EL (cell line): ENCODE measurements around the gene APCDD1.

ENCODE experiments used
- DNase-seq: peaks from one replicate; pipeline ENCODE4 v3.0.0-alpha.2; 2016

The APCDD1 gene

DNA sequence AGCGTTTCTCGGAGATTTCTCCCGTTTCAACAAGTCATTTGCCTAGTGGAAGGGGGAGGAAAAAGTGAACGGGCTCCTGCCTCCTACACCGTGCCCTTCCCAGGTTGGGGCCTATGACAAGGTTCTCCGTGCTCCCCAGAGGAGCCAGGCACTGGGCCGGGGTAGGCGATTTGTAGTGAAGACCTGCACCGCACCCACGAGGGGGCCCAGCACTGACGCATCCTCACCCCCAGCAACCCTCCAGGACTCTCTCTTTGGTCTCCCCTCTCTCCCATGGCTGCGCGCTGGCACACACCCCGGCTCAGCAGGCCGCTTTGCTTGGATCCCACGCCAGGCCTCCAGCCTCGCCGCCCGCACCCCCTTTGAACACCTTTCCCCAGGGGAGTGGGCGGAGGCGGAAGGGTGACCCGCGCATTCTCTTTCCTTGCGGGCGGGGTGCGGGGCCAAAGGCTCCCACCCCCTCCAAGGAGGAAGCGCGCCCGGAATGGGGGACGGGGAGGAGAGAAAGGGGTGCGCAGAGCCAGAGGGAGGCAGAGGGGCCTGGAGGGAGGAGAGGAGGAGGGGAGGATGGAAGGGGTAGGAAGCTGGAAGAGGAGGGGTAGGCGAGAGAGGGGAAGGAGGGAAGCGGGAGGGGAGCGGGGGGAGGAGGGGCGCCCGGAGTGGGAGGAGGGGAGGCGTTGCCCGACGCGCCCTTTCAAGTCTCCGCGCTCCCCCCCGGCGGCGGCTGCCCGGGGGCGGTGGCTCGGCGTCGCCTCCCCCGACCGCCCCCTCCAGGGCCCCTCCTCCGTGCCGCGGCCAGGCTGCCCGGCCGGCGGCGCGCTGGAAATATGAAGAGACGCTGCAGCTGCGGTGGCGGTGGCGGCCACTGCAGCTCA is at the start of gene APCDD1:
Gene APCDD1, plus strand, starts transcription at position 830 of the 875 bp plus-strand sequence. CDS start 347 bp downstream, outside the sequence.
- DNase-seq = peak; percentile 53

DNA sequence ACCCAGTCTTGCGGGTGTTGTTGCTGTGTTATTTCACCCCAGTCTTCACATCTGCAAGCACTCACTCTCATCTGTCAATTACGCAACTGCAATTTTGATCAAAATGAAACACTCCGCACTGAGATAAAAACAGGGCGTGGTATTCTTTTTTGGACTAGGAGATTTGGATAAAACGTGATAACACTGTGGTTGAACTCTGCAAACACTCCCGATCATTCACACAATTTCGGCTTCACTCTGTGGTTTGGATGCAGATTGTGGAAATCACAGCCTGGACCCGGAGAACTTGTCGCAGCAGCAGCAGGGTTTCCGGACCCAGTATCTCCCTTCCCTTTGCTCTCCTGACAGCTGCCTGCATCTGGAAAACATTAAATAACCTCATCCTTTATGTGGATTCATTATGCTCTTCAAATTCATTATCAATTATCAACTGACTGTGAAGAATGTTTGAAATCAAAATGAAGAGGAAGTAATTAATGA is 49.4 kb upstream of the APCDD1 start:
- no peak for DNase-seq

DNA sequence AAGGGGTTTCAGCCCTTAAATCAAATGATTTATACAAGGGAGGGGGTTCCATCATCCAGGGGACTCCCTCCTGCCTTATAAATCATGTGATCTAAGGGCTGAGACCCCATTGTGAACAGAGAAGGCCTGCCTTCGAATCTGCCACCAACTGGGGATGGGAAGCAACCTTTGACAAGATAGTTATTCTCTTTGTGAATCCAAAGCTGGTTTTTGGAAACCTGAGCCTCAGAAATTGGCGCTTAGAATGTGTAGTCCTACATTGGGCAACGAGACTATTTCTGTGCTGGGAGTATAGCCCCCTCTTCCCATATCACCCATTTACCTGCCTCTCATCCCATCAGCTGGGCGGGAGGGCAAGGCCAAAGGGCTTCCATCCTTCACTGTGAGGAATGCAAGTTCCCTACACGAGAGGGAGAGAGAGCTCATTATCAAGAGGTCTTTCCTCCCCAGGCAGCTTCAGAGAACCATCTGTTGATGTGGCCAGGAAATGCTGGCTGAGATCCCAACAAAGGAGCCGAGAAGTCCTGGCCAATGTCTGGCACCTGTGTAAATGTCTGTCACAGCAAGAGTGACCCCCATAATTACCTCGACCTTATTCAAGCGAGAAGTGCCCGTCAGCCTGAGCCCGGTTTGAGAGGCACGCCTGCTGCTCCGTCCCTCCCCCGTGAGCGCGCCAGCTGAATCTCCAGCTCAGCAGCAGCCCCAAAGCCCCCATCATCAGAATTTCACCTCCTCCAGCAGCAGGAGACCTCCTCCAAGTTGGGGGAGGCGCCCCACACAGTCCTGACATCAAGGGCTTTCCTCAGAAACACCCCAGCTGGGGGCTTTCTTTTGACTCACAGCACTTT is 48.4 kb upstream of the APCDD1 start:
- DNase-seq = no peak

- DNase-seq = no peak
Measured at GRCh38 chr18:10408131-10408530, 46.3 kb upstream of the APCDD1 start.

DNA sequence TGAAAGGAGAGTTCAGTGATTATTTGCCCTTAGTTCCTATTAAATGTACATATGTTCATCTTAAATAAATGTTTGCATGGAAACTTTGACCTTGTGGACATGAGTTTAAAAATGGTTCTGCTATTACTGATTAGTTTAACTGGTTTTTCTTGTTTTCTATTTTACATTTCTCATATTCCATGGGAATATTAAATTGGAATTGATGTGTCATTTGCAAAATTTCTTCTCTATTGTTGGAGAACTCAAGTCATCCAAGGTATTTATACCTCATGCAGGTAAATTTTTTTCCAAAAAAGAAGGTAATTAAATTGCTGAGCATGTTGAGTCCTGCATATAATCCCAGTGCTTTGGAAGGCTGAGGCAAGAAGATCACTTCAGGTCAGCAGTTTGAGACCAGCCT is 45.4 kb upstream of the APCDD1 start:
- no peak for DNase-seq

DNA sequence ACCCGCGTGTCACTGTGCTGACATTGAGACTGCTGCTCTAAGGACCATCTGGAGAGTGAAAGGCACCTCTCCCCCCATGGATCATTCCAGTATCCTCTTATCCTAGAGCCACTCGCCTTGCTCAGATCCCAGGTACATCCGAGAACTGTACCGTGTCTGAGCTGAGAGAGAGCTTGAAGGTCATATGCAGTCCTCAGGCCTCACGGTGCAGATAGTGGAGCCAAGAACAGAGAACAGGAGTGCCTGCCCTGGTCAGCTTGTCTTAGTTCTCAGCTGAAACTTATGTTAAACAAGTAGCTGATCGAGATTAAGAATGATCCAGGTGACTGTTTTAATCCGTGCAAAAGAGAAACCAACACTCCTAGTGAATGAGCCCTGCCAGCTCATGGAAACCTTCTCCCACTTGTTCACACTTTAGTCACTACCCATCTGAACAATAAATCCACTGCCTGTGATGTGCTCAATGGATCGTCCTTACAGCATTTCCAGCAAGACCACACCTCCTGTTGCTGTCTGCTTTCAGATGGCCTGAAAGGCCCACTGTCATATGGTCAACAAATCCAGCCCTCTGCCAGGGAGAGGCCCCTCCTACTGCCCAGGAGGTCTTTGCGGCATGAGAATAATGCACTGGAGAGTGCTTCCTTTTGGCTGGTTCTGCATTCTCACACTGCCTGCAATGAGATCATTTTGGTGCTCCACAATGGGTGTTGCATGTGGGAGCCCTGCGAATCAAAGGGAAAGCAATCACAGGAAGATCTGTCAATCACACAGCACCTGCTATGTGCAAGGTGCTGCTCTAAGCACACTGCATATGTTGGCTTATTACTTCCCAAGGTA is 43.7 kb upstream of the APCDD1 start:
- no peak for DNase-seq

DNA sequence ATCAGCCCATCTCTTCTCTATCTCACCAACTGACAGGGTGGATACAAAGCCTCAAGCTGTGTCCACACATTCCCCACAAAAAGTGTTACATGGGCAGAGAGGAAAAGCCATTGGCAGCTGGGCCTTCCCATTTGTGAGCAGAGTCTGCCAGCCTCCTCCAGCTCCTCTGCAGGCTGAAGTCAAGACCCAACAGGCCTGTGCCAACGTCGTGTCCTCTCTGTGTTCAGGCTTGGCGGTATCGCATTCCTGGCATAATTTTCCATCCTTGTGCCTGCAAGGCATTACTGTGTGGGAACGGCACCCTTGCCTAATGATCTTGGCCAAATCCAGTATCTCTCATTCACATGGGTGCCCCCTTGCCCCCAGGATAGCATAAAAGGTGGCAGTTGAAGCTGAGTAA is 41.5 kb upstream of the APCDD1 start:
- peak; percentile 16 for DNase-seq

DNA sequence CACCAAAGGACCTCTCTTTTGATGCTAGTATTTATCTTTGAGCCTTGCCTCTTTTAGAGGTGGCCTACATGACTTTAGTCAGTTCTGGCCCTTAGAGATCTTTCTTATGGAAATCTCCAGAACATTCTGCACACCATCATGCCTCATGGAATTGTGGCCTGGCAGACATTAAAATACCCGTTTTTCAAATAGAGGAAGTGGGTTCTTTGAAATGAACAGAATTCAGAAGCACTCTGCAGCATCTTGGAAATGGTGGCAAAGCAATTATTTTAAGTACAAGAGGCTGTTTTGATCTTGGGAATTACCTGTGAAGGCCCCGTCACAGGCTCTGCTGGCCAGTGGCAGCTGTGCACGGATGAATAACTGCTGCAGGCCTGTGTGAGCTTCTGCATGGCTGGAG is 40.7 kb upstream of the APCDD1 start:
- no peak for DNase-seq

- no peak for DNase-seq
Measured at GRCh38 chr18:10414293-10414842, 40.1 kb upstream of the APCDD1 start.

DNA sequence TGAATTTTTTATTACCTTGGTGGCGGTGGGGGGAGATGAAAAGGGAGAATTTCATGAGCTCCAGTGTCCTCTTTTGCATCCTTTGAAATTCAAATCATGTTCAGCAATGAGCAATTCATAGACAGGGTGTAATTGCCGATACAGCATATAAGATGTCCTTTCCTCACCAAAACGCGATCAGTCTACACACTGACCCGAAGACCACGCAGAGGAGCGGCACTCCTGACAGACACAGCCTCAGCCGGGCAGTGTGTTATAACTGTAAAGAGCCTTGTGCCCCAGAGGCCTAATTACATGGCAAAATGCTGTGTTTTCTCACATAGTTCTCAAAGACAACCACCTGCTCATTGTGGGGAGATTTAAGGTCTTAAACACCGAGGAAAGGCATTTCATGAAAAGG is 38.4 kb upstream of the APCDD1 start:
- DNase-seq = no peak

- no peak for DNase-seq
Measured at GRCh38 chr18:10417191-10417590, 37.2 kb upstream of the APCDD1 start.

GRCh38 chr18:10417664-10418063 is 36.8 kb upstream of the APCDD1 start:
- no peak for DNase-seq

DNA sequence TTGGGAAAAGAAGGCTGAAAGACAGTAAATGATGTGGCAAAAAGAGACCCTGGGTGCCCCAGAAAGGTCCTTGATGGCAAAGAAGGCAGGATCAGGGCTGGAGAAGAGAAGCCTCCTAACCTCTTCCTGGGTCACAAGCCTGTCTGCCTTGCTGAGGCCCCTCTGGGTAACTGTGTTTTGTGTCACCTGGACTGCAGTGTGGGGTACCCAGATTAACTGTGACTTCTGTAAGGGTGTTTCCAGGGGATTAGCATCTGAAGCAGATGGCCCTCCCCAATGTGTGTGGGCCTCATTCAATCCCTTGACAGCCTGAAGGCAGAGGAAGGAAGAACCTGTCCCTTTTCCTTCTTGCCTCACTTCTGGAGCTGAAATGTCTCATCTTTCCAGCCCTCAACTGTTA is 35.6 kb upstream of the APCDD1 start:
- no peak for DNase-seq

DNA sequence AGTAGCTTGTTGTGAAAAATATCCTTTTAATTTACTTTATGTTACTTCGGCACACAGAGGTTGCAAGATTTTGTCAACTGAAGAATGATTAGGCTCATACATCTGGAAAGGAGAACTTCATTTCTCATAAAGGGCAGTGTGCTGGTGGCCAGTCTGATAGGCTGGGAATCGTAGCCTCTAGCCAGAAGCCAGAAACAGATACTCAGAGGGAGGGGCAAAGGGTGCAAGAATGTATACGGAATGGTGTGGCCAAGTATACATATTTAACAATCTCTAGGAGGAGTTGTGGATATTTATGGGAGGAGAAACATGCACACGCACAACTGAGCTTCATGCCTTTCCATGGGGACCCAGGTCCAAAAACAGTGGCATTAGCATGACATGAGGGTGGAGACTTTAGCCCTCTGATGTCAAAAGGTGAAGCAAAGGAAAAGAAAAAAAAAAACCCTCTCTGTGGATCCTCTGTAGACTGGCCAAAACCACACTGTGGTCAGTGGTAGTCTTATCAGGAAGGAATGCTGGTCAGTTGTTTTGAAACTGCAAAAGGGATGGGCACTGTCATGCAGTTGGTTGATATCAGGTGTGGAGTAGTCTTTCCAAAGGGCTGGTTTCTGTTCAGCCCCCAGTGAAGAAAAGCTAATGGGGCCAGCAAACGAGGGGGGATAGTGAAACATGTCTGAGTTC is 34.9 kb upstream of the APCDD1 start:
- DNase-seq = peak; percentile 53

DNA sequence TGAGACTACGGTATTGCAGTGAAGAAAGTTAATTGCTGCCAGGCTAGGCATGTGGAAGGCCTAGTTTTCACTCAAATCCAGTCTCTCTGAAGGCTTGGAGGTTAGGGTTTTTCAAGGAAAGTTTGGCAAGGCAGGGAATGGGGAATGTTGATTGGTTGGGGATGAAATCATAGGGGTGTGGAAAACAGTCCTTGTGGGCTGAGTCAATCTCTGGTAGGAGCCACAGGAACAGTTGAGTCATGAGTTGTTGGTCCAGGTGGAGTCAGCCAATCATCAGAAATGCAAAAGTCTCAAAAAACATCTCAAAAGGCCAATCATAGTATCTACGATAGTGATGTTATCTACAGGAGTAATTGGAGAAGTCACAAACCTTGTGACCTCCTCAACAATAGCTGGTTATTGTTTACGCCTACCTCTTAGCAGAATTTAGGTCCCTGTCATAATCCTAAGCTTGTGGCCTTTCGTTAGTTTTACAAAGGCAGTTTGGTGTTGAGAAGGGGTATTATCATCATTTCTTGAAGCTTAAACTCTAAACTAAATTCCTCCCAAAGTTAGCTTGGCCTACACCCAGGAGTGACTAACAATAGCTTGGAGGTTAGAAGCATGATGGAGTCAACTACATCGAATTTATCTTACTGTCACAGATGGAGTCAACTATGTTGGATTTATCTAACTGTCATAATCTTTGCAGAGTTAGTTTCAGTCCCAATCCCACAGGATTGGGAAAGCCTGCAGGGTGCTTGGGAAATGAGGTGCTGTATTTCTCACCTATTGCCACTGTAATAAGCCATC is 33.7 kb upstream of the APCDD1 start:
- DNase-seq = peak; percentile 52

DNA sequence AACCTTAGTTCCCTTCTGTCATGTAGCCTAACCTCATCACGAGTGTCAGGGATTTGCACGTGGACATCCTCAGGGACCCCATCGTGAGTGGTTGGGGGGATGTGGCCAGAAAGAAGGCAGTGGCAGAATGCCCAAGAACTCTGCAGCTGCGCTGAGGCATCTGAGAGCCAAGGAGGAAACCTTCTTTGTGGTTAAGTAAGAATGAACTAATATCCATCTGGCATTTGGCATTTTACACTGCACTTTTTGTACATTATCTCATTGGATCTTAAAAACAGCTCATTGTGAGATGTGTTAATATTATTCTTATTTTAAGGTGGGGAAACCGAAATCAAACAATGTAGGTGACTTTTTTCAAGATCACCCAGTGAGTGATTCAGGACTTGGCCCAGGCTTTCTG is 32.6 kb upstream of the APCDD1 start:
- DNase-seq = peak; percentile 52

DNA sequence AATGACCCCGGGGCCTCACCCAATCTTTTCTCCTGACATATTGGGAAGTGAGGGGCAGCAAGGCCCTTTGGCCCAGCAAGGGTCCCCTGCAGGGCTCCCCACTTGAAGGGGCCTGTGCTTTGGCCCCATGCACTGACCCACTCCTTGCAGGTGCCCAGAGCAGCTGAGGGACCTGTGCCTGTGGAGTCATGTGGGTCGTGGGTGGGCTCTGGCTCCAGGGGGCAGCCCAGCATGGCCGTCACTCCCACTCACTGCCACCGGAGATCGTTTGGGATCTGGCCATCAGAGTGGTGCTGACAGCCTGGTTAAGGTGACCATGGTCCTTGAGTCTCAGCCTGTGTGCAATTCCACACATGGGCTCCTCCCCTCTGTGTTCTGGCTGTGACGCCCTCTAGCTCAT is 31.7 kb upstream of the APCDD1 start:
- DNase-seq = no peak

DNA sequence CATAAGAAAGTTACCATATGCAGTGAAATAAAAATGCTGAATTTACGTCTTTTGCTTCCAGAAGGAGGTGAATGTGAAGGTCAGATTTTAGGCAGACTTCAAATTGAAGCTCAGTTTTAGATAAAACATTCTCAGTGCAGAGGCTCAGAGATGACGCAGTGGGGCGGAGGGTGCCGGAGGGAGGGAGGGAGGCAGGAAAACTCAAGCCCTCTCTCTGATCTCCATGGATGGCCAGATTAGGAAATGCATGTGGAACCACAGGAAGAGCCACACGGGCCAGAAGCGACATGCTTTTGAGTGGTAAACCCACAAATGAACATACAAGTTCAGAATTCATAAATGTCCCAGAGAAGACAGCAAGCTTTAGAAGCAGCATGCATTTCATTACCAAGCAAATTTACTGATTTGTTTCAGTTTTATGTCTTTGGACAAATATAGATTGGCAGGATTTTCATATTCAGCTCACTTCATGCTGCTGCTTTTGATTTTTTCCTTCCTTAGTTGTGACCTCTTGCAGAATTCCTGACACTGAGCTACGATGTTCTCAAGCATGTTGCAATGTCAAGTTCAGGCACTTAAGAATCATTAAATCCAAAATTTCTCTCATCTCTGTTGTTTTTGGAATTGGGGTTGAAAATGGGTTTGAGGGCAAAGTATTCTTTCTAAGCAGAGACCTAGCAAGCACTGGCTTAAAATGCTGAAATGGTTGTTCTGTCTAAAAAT is 29.7 kb upstream of the APCDD1 start:
- DNase-seq = no peak

DNA sequence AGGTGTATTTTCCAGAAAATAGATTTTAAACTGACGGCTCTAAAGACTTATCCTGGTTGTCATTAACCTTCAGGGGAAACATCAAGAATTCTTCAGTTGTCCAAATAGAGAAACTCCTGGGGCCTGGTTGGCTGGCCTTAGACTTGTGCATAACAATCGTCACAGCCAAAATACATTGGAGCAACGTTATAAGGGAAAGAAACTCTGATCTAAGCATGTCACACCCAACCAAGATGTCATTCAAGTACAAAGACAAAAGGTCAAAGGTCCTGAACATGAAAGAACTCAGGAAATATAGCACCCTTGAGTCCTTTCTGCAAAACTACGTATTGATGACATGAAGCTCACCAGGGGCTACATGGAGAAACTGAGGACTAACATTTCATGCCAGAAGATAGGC is 23.8 kb upstream of the APCDD1 start:
- DNase-seq = no peak

GRCh38 chr18:10431680-10432079 is 22.8 kb upstream of the APCDD1 start:
- no peak for DNase-seq
